ENCODE results near the gene AFDN.

Gene AFDN

DNA sequence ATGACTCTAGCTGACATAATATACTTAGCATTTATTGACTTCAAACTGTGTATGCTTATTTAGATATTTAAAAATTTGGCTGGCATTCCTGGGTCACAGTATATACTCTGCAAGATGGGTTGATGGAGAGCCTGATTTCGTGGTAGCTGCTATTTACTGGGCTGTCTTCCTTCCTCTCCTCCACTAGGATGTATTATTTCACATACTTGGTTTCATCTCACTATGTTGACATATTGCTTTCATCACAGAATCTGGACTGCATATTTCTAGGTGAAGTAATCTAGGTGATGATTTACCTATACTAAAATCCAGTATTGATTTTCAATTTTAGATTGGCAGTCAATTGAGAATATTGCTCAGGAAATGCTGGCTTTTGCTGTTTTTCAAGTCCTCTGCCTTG, 15.7 kb downstream of the AFDN start:
- DNase-seq (ENCODE audit: low read depth in 2 of 2), result no peak

DNA sequence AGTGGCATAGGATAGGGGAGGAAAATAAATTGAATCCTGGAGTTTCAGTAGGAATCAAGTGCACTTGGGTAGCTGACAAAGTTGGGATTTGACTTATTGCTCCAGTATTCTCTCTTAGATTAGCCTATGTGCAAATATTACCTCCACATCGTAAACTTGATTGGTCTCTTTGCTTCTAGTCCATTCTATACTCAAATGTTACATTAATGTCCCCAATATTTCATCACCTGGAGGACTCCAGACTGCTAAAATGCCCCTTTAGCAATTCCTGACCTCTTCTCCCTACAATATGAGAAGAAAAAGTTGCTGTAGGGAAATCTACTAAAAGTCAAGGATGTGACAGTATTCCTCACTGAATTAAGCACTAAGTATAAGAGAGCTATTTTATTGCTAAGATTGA, 16.3 kb downstream of the AFDN start:
- DNase-seq (ENCODE audit: low read depth in 2 of 2), result no peak

- DNase-seq (ENCODE audit: low read depth in 2 of 2), result no peak
Observed at GRCh38 chr6:167845856-167846255, 19.1 kb downstream of the AFDN start.

DNA sequence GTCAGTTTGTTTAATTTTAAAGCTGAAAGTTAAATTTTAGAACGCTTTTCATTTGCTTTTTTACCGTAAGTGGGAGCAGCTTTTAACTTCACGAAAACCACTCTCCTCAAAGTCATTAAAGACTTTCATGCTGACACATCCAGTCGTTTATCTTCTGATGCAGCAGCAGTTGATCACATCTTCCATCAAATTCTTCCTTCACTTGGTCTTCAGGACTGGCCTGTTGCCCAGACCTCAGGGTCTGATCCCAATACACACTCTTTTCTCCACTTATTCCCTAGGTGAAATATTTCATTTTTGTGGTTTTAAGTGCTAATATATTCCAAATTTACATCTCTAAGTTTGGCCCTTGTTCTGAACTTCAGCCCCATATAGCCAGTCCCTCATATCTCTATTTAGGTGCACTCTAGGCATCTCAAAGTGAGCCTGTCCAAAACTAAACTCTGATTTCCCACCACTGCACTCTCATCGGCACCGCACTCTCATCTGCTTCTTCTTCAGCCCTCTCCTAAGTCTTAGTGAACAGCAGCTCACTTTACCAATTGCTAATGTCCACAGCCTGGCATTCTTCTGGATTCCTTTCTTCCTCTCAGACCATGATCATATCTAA, 20.4 kb downstream of the AFDN start:
- DNase-seq (ENCODE audit: low read depth in 2 of 2), result no peak

DNA sequence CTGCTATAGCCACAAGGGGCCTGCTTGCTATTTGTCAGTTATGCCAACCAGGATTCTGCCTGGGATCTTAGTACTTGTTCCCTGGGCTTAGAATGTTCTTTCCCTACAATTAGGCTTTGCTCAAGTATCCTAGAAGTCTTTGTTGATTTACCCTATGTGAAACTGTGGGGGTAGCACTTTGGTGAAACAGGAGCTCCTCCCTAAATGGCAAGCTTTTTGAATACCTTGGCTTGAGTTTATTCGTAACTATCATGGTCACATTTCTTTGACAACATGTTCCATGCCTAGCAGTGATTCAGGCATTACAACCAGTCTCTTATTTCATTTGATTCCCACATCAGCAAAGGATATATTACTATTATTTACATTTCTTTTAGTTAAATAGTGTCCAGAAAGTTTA, 21.2 kb downstream of the AFDN start:
- DNase-seq (ENCODE audit: low read depth in 2 of 2), result no peak

DNA sequence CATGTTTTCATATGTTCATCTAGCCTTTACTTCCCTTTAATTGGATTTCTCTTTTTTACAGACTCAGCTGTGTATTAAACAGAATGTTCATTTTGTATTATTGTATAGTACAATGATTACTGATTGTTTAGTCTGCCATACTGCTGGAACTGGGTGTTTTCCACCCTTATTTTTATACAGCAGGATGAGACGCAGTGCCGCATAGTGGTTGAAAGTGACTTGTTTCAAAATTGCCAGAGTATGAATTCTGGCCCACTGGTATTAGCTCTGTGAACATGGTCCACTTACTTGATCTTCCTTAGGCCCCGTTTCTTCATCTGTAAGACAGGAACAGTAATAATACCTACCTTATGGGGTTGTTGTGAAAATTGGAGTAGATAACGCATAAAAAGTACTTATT, 22.1 kb downstream of the AFDN start:
- DNase-seq (ENCODE audit: low read depth in 2 of 2), result no peak

DNA sequence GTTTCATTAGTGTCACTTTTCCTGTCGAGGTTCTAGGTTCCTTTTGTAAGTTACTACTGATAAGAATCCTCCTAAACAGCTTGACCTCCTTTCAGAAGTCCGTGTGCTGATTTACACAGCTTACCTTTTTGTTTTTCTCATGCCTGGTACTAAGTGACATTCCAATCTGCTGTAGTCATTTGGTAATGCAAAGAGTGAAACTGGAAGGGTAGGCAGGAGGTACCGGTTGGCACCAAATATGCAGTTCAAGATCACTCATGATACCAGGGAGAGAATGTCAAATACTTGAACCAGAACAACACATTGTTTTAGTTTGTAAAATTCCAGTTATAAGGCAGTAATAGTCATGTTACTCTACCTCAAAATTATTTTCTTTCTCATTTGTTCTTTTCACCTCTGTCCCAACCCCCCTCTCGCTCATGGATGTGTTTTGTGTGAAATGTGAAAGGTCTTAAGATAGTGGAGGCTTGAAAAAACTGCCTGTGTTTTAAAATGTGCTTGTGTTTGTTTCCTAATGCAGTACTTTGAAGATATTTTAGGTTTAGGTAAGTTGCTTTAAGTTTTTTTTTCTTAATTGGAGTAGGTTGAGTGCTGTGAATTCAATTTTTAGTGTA, 23.2 kb downstream of the AFDN start:
- no peak for DNase-seq (ENCODE audit: low read depth in 2 of 2)

- no peak for DNase-seq (ENCODE audit: low read depth in 2 of 2)
Observed at GRCh38 chr6:167850782-167851181, 24.1 kb downstream of the AFDN start.

DNA sequence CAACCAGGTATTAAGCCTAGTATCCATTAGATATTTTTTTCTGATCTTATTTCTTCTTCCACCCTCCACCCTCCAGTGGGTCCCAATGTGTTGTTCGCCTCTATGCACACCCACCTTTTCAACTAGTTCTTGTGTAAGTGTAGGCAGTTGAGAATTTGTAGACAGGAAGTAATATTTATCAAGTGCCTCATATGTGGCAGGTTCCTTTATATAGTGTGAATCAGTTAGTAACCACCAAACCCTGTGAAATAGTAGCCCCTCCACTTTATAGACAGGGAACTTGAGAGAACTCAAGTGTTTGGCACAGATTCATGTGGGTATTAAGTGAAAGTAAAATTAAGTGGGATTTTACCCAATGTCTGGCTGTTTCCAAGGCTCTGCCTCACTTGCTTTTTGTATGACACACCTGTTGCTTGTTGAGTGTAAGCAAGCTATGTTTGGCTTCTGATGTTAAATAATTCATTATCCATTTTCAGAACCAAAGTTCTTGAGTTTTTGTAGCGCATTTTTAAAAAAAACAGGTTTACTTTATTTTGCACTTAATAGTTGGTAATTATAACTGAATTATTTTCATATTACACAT, 24.8 kb downstream of the AFDN start:
- DNase-seq (ENCODE audit: low read depth in 2 of 2), result no peak

- DNase-seq (ENCODE audit: low read depth in 2 of 2), result no peak
Observed at GRCh38 chr6:167855825-167856425, 29.2 kb downstream of the AFDN start.

GRCh38 chr6:167856474-167856873, 29.8 kb downstream of the AFDN start:
- no peak for DNase-seq (ENCODE audit: low read depth in 2 of 2)

DNA sequence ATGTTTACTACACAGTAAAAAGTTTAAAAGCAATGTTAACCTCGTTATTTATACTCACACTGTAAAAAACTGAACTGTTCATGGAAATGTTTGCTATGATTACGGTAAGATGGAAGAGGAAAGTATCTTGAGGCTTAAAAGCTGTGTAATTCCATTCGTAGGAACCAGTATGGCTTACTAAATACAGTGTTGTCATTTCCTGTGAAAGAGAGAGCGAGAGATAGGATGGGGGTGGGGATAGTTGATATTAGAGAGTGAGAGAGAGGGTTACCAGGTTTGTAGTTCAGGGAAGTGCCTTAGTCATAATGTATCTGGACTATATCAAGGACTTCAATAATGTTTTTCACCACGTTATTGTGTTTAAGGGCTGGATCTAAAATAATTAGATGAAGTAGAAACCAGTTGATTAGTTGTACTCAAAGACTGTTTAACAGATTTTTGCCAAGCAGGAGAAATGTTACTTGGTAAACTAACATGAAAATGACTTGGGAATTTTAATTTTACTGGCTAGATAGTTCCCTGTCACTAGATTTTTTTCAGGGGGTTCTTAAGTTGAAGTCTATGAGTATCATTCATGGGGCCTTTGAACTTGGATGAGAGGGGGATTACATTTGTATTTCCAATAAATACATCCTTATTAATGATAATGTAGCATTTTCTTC, 30.4 kb downstream of the AFDN start:
- no peak for DNase-seq (ENCODE audit: low read depth in 2 of 2)

DNA sequence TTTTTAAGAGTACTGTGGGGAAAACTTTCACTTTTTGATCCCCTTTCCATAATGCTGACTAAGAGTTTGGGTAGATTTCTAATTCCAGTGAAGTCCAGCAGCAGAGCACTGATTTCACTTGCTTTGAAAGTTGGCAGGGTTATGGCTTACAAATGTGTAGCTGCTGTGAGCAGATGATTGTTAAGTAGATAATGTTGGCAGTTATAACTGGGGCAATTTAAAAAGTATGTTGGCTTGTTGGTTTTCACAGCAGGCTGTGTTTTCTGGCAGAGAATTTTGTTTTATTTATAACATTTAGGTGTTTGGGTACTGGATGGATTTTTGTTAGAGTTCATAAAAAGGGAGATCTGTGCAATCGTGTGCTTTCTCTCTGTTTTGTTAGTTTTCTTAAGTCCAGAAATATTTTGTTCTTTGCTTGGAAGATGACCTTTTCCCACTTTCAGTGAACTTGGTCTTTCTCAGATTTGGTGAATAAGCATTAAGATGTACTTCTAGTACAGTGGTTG, 31.4 kb downstream of the AFDN start:
- no peak for DNase-seq (ENCODE audit: low read depth in 2 of 2)

DNA sequence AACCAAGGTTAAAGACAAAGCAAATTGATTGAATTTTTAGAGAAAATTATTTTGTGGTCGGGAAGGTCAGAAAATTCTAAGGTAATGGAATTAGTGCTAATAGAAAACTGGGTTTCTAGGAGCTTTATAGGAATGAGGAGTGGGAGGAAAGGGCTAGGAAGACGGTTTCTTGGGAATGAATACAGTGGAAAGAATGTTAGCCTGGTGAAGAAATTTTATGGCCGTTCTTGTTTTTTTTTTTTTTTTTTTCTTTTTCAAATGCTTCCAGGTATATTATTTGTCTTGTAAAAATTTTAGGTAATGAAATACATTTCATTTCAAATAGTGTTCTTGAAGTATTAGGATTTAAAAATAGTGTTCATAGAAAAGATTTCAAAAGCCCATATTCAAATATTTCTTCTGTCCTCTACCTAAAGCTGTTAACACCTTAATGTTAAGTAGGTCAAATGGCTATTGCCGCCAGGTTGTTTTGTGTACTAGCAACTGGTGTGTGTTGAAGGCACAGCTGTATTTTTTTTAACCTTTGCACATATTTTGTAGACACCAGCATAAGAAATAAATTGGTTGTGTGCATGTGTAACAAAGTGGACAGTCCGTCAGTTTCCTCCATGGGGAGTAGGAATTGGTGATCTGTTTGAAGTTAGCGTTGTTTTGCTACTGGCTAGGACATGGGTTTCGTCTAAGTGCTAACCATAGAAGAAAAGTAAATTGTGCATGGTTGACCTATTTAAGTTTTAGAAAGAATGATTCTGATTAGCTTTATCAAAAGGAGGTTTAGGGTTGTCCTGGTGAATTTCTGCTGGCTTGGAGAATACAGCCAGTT, 32.3 kb downstream of the AFDN start:
- DNase-seq (ENCODE audit: low read depth in 2 of 2), result no peak

- no peak for DNase-seq (ENCODE audit: low read depth in 2 of 2)
Observed at GRCh38 chr6:167860550-167861226, 34.0 kb downstream of the AFDN start.

GRCh38 chr6:167861424-167861823, 34.7 kb downstream of the AFDN start:
- DNase-seq (ENCODE audit: low read depth in 2 of 2), result no peak

GRCh38 chr6:167863897-167864296, 37.2 kb downstream of the AFDN start:
- no peak for DNase-seq (ENCODE audit: low read depth in 2 of 2)

DNA sequence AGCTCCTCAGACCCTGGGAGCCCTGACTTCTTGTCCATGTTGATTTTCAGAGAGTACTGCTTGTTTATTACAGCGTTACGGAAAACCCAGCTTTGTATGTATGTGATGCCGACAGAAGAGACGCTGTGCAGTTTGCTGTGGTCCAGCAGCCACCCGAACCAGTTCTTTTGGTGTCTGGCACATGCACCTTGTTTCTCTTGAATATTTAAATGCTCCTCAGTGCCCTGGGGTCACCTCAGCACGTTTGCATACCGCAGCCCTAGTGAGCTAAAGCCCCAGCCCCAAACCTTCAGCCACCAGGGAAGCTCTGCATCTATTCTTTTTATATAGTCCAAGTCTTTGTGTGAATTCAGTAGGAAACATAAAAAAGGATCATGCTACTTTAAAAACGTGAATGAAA, 39.9 kb downstream of the AFDN start:
- no peak for DNase-seq (ENCODE audit: low read depth in 2 of 2)

GRCh38 chr6:167870321-167870720, 43.6 kb downstream of the AFDN start:
- no peak for DNase-seq (ENCODE audit: low read depth in 2 of 2)

- no peak for DNase-seq (ENCODE audit: low read depth in 2 of 2)
Observed at GRCh38 chr6:167872538-167873210, 46.0 kb downstream of the AFDN start.

Measured in stimulated activated CD4-positive, alpha-beta T cell treated with anti-CD3 and anti-CD28 coated beads, Interleukin-15, amount 100 ng/mL, for 48 hours (primary cell).